Stimulated activated CD4-positive, alpha-beta T cell treated with anti-CD3 and anti-CD28 coated beads, Interleukin-12 subunit alpha, Interleukin-12 subunit beta, amount 100 ng/mL, for 4 hours (primary cell): ENCODE results near the gene KCNH4.
"Not testable (repeated sequence)": the region's sequence is repeated elsewhere in the genome, so short reads cannot be mapped to it uniquely, and the experiment has no call there.

Experiments used
- DNase-seq: peaks from one replicate; pipeline ENCODE4 v3.0.0-alpha.2; 2020

The KCNH4 gene

GRCh38 chr17:42177684-42178083 lies 3.3 kb downstream of the KCNH4 start:
- DNase-seq = no peak

- no peak for DNase-seq
These were observed 6.7 kb downstream of the KCNH4 start for GRCh38 chr17:42174126-42174783.

- no peak for DNase-seq
These were observed 9.1 kb downstream of the KCNH4 start for GRCh38 chr17:42171831-42172230.

GRCh38 chr17:42169351-42169750 lies 11.6 kb downstream of the KCNH4 start:
- no peak for DNase-seq

- DNase-seq = no peak
These were observed 13.1 kb downstream of the KCNH4 start for GRCh38 chr17:42167807-42168206.

- DNase-seq = no peak
These were observed 14.7 kb downstream of the KCNH4 start for GRCh38 chr17:42166196-42166763.

GRCh38 chr17:42165751-42166150 lies 15.2 kb downstream of the KCNH4 start:
- DNase-seq = no peak

GRCh38 chr17:42163696-42164407 lies 17.1 kb downstream of the KCNH4 start:
- no peak for DNase-seq

GRCh38 chr17:42163113-42163512 lies 17.8 kb downstream of the KCNH4 start:
- peak; percentile 37 for DNase-seq

GRCh38 chr17:42160531-42160910 lies 20.4 kb downstream of the KCNH4 start:
- no peak for DNase-seq

- no peak for DNase-seq
These were observed 21.0 kb downstream of the KCNH4 start for GRCh38 chr17:42159796-42160530.

- no peak for DNase-seq
These were observed 25.3 kb downstream of the KCNH4 start for GRCh38 chr17:42155614-42156045.

- no peak for DNase-seq
These were observed 26.8 kb downstream of the KCNH4 start for GRCh38 chr17:42153919-42154742.

GRCh38 chr17:42146911-42147607 lies 33.9 kb downstream of the KCNH4 start:
- DNase-seq = no peak

GRCh38 chr17:42143138-42143537 lies 37.8 kb downstream of the KCNH4 start:
- DNase-seq = not testable (repeated sequence)

GRCh38 chr17:42142371-42142896 lies 38.5 kb downstream of the KCNH4 start:
- no peak for DNase-seq

- DNase-seq = no peak
These were observed 39.6 kb downstream of the KCNH4 start for GRCh38 chr17:42141382-42141781.

GRCh38 chr17:42140690-42141089 lies 40.3 kb downstream of the KCNH4 start:
- DNase-seq = not testable (repeated sequence)

- DNase-seq = no peak
These were observed 42.0 kb downstream of the KCNH4 start for GRCh38 chr17:42138749-42139492.

GRCh38 chr17:42136654-42137051 lies 44.3 kb downstream of the KCNH4 start:
- no peak for DNase-seq
